ENCODE data around the gene SYT15.
"Not testable (repeated sequence)": the region's sequence is repeated elsewhere in the genome, so short reads cannot be mapped to it uniquely, and the experiment has no call there.

DNA sequence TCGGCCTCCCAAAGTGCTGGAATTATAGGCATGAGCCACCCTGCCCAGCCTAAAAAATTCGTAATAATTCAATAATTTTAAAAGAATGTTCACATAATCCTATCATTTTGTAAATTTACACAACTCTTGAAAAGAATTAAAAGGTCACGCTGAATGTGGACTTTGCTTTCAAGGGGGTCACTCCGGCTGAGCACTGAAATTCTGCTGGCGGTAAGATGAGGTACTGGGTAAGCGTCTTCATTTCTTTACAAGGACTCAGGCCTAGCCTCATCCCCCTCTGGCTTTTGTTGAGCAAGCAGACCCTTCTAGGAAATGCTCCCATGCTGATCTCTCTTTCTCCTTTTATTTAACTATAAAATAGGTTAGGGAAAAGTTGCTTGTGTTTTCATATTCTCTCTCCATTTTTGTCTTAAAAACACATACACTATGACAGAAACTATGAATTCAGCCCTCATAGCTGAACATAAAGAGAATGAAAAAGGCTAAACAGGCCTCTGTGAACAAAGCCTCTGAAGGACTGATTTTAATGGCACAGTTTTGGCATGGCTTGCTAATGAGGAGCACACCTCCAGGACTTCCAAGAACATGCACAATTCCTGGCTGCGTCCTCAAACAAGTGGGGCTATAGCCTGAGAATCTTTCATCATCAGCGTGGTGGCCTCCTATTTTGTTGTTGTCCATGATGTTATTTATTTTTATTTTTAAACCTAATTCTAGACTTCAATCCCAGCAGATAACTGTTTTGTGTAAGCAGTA, 45.1 kb downstream of the SYT15 start:
- TF ChIP-seq, protein P1, sequence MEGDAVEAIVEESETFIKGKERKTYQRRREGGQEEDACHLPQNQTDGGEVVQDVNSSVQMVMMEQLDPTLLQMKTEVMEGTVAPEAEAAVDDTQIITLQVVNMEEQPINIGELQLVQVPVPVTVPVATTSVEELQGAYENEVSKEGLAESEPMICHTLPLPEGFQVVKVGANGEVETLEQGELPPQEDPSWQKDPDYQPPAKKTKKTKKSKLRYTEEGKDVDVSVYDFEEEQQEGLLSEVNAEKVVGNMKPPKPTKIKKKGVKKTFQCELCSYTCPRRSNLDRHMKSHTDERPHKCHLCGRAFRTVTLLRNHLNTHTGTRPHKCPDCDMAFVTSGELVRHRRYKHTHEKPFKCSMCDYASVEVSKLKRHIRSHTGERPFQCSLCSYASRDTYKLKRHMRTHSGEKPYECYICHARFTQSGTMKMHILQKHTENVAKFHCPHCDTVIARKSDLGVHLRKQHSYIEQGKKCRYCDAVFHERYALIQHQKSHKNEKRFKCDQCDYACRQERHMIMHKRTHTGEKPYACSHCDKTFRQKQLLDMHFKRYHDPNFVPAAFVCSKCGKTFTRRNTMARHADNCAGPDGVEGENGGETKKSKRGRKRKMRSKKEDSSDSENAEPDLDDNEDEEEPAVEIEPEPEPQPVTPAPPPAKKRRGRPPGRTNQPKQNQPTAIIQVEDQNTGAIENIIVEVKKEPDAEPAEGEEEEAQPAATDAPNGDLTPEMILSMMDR (IDR thresholded peaks at IDR 0.05; ENCODE audit: low read depth, low read length, poor library complexity, severe bottlenecking), result not testable (repeated sequence)
- not testable (repeated sequence) for TF ChIP-seq EZH2phosphoT487 (IDR thresholded peaks at IDR 0.05; ENCODE audit: borderline replicate concordance, low read length)
